Loucy (cell line): ENCODE results near the gene CAMK2N2.

ENCODE experiments used
- CTCF ChIP-seq: fragments of 200-600 bp; sonication (generic); conservative IDR thresholded peaks from 2 replicates; pipeline ENCODE4 v1.5.1; 2014; ENCODE audit warnings: mild to moderate bottlenecking, antibody characterized with exemption, low read length
- EZH2phosphoT487 ChIP-seq: fragments of 200-600 bp; IDR thresholded peaks from 2 replicates; pipeline ENCODE4 v1.6.1; 2018; ENCODE audit warnings: antibody characterized with exemption, mild to moderate bottlenecking, moderate library complexity, borderline replicate concordance

- no peak for TF ChIP-seq CTCF
- TF ChIP-seq EZH2phosphoT487, result no peak
Measured at GRCh38 chr3:184275961-184276910, 14.9 kb upstream of the CAMK2N2 start, which contains the start of gene ECE2.
